ENCODE data around the gene RIPOR2.
"Not testable (repeated sequence)": the region's sequence is repeated elsewhere in the genome, so short reads cannot be mapped to it uniquely, and the experiment has no call there.

Gene RIPOR2

GRCh38 chr6:24797596-24798216 lies 138.1 kb downstream of the RIPOR2 start:
- DNase-seq = no peak

GRCh38 chr6:24796616-24797290 lies 139.0 kb downstream of the RIPOR2 start:
- DNase-seq = peak; percentile 21

GRCh38 chr6:24795106-24795505 lies 140.7 kb downstream of the RIPOR2 start:
- no peak for DNase-seq

DNA sequence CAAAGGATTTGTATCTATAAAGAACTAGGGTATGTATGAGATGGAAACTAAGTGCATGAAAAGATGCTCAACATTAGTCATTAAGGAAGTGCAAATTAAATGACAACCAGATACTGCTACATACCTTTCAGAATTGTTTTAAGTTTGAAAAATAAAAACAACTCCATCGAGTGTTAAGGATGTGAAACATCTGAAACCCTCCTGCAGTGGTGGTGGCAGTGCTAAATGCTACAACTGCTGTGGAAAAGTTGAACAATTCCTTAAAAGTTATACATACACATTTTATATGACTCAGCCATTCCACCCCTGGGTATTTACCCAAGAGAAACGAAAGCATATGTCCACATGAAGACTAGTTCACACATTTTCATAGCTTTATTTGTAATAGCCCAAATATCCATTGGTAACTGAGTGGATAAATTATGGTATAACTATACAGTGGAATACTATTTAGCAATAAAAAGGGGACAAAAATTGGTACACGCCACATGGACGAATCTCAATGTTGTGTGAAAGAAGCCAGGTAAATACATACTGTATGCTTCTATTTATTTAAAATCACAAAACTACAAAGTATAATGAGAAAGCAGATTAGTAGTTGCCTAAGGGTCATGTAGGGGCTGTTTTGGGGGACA lies 147.6 kb downstream of the RIPOR2 start:
- peak; percentile 28 for DNase-seq

DNA sequence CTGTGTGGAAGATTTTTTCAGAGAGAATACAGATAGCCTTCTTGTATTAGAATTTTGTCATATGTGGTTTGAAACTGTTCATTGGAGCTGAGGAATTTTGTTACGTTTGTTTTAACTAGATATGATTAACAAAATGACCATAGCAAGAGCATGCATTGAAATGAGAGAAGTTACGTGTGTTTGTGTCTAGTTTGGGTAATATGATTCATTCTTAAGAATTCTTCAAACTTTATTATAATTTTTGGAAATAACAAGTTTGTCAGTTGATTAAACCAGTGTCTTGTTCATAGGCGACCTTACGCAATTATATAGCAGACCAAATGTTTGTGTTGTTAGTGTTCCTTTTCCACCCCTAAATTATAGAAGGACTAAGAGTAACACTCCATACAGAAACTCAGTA lies 155.6 kb downstream of the RIPOR2 start:
- DNase-seq = no peak

DNA sequence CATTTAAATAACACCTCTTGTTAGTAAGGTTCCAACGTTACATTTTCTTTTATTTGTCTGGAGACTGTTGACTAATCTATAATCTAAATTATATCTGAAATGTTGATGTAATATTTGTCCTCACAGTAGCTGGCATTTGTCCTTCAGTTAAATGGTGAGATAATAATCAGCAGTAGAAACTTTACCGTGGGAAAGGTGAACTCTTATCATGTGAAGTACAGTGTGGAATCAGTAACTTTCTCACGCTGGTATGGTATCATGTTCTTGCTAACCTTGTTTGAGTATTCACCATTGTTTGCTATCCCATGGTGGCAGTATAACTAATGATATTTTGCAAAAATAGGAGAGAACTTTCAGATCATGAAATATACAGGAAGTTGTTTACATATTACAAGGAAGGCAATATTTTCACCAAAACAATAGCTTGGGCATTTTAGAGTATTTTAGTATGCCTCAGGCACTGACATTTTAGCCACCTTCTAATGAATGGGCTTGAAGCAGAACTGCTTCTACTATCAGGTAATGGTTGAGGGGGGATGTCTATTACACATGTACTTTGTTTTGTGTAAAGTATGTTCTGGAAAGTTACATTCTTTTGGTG lies 156.2 kb downstream of the RIPOR2 start:
- no peak for DNase-seq

GRCh38 chr6:24778878-24779277 lies 156.9 kb downstream of the RIPOR2 start:
- no peak for DNase-seq

DNA sequence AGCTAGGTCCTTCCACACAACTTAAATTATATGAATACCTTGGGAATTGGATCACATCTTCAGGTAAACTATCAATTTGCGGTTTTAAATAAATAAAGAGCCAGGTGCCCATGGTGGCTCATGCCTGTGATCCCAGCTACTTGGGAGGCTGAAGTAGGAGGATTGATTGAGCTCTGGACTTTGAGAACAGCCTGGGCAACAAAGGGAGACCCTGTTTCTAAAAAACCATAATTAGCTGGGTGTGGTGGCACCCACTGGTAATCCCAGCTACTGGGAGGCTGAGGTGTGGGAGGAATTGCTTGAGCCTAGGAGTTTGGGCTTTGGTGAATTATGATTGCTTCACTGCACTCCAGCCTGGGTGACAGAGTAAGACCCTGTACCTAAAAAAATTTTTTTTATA lies 157.6 kb downstream of the RIPOR2 start:
- DNase-seq = no peak

GRCh38 chr6:24777227-24777626 lies 158.5 kb downstream of the RIPOR2 start:
- no peak for DNase-seq

- DNase-seq = peak; percentile 54
Observed at GRCh38 chr6:24775520-24776058, 160.2 kb downstream of the RIPOR2 start.

- peak; percentile 100 for DNase-seq
Observed at GRCh38 chr6:24774696-24775519, 160.9 kb downstream of the RIPOR2 start, which contains the start of gene GMNN. Gene GMNN (plus strand): TSS chr6:24774937. CDS start chr6:24777247, 2,310 bp downstream.

GRCh38 chr6:24768361-24768760 lies 167.4 kb downstream of the RIPOR2 start:
- DNase-seq = no peak

- DNase-seq = no peak
Observed at GRCh38 chr6:24766680-24767462, 168.9 kb downstream of the RIPOR2 start.

DNA sequence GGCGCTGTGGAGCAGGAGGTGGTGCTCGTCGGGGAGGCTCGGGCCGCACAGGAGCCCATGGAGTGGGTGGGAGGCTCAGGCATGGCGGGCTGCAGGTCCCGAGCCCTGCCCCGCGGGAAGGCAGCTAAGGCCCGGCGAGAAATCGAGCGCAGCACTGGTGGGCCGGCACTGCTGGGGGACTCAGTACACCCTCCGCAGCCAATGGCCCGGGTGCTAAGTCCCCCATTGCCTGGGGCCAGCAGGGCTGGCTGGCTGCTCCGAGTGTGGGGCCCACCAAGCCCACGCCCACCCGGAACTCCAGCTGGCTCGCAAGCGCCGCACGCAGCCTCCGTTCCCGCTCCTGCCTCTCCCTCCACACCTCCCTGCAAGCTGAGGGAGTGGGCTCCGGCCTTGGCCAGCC lies 169.8 kb downstream of the RIPOR2 start:
- DNase-seq = not testable (repeated sequence)

GRCh38 chr6:24764833-24765828 lies 170.6 kb downstream of the RIPOR2 start:
- DNase-seq = not testable (repeated sequence)

DNA sequence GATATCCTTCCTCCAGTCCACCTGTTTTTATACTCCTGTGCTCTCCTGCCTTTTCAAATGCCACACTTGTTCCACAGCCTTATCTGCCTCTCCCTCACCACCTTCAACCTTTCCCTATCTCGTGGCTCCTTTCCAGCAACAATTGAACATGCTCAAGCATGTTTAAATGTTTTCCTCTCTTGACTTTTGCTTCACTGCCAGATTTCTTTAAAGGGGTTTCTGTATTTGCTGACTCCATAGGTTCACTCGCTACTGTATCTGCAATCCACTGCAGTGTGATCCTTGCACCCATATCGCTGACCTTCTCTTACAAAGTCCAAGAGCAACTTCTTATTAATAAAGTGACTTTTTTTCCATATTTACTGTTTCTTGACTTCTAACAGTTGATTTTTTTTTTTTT lies 172.2 kb downstream of the RIPOR2 start:
- no peak for DNase-seq

GRCh38 chr6:24761851-24762250 lies 173.9 kb downstream of the RIPOR2 start:
- no peak for DNase-seq

GRCh38 chr6:24761193-24761835 lies 174.4 kb downstream of the RIPOR2 start:
- DNase-seq = peak; percentile 37

DNA sequence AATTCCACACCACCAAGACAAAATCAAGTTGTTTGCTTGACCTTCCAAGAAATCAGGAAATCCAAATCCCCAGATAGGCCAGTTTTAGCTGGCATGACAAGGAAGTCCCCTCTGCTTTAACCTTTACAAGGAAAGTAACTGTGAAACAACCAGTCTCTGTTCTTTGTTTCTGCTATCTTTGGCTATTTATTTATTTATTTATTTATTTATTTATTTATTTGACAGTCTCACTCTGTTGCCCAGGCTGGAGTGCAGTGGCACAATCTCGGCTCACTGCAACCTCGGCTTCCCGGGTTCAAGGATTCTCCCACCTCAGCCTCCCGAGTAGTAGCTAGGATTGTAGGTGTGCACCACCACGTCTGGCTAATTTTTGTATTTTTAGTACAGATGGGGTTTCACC lies 175.6 kb downstream of the RIPOR2 start:
- DNase-seq = no peak

DNA sequence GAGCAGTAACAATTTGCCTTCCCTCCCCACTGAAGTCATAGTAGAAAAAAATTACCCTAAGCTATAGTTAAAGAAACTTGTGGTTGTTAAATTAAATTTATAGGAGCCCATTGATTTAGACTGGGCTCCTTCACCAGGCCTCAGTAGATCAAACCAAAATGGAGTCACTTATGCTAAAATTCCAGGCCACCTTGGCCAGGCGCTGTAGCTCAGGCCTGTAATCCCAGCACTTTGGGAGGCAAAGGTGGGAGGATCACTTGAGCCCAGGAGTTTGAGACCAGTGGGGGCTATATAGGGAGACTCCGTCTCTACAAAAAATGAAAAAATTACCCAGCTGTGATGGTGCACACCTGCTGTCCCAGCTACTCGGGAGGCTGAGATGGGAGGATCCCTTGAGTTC lies 176.0 kb downstream of the RIPOR2 start:
- no peak for DNase-seq

Data from activated CD4-positive, alpha-beta T cell treated with anti-CD3 and anti-CD28 coated beads for 48 hours (primary cell).